Tibial artery (tissue), 4 donors: ENCODE measurements around the gene DDO.

Experiments
- DNase-seq, 2 donors: peaks; one replicate each; pipeline ENCODE4 v3.0.0-alpha.2; 2019
- H3K27ac ChIP-seq, 2 donors: fragments of 200-600 bp; sonication (generic) in 1 of 2; 1 replicate in 1 of 2; 2 replicates in 1 of 2; pipeline ENCODE4 v1.5.1; 2018 to 2019; ENCODE audit warnings: mild to moderate bottlenecking in 1 of 2
- H3K27me3 ChIP-seq, 2 donors: fragments of 200-600 bp; sonication (generic) in 1 of 2; one replicate each; pipeline versions ENCODE4 v1.5.1 to v1.6.0; 2016 to 2019
- H3K36me3 ChIP-seq, 3 donors: fragments of 200-600 bp; sonication (generic) in 2 of 3; one replicate each; pipeline ENCODE4 v1.5.1; 2016 to 2019; ENCODE audit warnings: mild to moderate bottlenecking in 2 of 3
- H3K4me1 ChIP-seq, 4 donors: fragments of 200-600 bp; sonication (generic) in 2 of 4; 1 replicate in 3 of 4; 2 replicates in 1 of 4; pipeline ENCODE4 v1.5.1; 2016 to 2019
- H3K4me3 ChIP-seq, 2 donors: fragments of 200-600 bp; sonication (generic) in 1 of 2; 1 replicate in 1 of 2; 2 replicates in 1 of 2; pipeline ENCODE4 v1.5.1; 2018 to 2019; ENCODE audit warnings: mild to moderate bottlenecking in 2 of 2
- H3K9me3 ChIP-seq, 3 donors: fragments of 200-600 bp; sonication (generic) in 1 of 3; one replicate each; pipeline ENCODE4 v1.5.1; 2016 to 2019
- intact Hi-C: fragments of 100-400 bp; cut with DNase I; formaldehyde crosslinking; loops from one replicate; pipeline ENCODE4 v1.15.0; 2023; ENCODE audit warnings: low total_unique reads
- TF ChIP-seq, protein P1 (sequence below), 2 experiments: fragments of 200-600 bp in 1 of 2; fragments of 450-650 bp in 1 of 2; IDR thresholded peaks; one replicate each; pipeline ENCODE4 v1.5.1; 2017 to 2019; ENCODE audit warnings: antibody characterized with exemption in 2 of 2, mild to moderate bottlenecking in 1 of 2, moderate library complexity in 1 of 2

DDO gene

DNA sequence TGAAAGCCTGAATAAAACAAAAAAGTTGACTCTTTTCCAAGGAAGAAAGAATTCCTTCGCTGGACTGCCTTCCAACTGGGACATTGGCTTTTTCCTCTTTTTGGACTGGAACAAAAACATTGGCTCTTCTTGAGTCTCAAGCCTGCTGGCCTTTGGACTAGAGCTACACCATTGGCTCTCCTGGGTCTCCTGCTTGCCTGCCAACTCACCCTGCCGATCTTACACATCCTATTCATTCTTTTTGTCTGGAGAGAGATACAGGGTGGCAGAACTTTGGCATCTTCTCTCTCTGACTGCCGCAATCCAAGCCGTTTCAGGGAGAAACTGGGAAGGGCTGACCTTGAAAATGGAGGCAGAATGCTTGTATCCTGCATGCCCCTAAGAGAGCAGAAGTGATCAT, 20.2 kb downstream of the DDO start:
- no peak for DNase-seq
- TF ChIP-seq, protein P1, sequence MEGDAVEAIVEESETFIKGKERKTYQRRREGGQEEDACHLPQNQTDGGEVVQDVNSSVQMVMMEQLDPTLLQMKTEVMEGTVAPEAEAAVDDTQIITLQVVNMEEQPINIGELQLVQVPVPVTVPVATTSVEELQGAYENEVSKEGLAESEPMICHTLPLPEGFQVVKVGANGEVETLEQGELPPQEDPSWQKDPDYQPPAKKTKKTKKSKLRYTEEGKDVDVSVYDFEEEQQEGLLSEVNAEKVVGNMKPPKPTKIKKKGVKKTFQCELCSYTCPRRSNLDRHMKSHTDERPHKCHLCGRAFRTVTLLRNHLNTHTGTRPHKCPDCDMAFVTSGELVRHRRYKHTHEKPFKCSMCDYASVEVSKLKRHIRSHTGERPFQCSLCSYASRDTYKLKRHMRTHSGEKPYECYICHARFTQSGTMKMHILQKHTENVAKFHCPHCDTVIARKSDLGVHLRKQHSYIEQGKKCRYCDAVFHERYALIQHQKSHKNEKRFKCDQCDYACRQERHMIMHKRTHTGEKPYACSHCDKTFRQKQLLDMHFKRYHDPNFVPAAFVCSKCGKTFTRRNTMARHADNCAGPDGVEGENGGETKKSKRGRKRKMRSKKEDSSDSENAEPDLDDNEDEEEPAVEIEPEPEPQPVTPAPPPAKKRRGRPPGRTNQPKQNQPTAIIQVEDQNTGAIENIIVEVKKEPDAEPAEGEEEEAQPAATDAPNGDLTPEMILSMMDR (IDR thresholded peaks at IDR 0.05): no peak
- Histone ChIP-seq H3K4me1 (peaks cover 0 to 18% (median 2%) of the 10 kb centered on the region in 4 donors), H3K27me3 (no peaks in the 10 kb centered on the region), H3K27ac (peak overlapping the region in 1 of 2 donors; percentile 24), H3K36me3 (peaks cover 0 to 6% (median 0%) of the 10 kb centered on the region in 3 donors), H3K9me3 (no peaks in the 10 kb centered on the region), H3K4me3 (no peak overlapping the region)
- intact Hi-C loops: loop anchor here (10.0 kb wide), 1 partner anchor 690 kb away; no protein-coding TSS in a partner anchor

DNA sequence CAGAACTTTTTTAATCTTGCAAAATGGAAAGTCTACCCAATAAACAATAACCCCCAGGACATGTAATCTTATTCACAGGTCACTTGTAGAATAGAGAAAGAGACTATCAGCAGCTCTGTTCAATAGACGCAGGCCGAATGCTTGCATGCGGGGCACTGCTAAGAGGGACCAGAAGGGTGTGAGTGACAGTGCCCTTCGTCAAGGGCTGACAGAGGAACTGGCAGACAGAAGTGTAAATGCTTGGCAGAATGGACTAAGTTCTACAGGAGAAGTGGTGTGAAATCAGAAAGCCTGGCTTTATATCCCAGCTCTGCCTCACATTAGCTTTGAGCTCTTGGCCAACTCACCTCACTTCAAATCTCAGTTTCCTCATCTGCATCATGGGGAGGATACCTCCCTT, 21.0 kb downstream of the DDO start:
- TF ChIP-seq, protein P1 (IDR thresholded peaks at IDR 0.05): no peak
- Histone ChIP-seq H3K36me3 (peaks cover 0 to 6% (median 0%) of the 10 kb centered on the region in 3 donors), H3K9me3 (no peaks in the 10 kb centered on the region), H3K27ac (no peak overlapping the region), H3K4me3 (no peak overlapping the region), H3K4me1 (peaks cover 0 to 10% (median 1%) of the 10 kb centered on the region in 4 donors), H3K27me3 (no peaks in the 10 kb centered on the region)
- no peak for DNase-seq
- intact Hi-C loops: loop anchor here (10.0 kb wide), 1 partner anchor 690 kb away; no protein-coding TSS in a partner anchor

DNA sequence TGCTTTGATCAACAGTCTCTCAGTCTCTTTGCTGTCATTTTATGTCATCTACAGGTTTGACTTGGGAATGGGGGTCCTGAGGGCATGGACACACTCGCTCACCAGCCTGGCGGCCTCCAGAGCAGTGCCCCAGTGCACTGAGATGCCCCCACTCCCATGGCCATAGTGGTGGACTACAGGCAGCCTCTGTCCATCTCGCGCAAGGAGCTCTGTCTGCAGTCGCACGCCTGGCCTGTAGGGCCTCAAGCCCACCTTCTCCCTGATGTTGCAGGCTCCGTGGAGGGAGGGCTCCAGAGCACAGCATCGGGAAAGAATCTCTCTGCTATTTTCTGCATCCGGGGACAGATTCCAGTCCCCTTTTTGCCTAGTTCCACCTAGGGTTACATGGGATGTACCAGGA, 22.6 kb downstream of the DDO start:
- TF ChIP-seq, protein P1 (IDR thresholded peaks at IDR 0.05): no peak
- H3K36me3 ChIP-seq: peaks cover 0 to 6% (median 0%) of the 10 kb centered on the region in 3 donors
- H3K4me1 ChIP-seq: peaks cover 0 to 7% (median 0%) of the 10 kb centered on the region in 4 donors
- no peak for DNase-seq
- no peaks in the 10 kb centered on the region for H3K27me3 ChIP-seq
- no peaks in the 10 kb centered on the region for H3K9me3 ChIP-seq
- intact Hi-C loops: loop anchor here (10.0 kb wide), 1 partner anchor 688 kb away; no protein-coding TSS in a partner anchor
- H3K27ac ChIP-seq: no peak overlapping the region
- H3K4me3 ChIP-seq: no peak overlapping the region

DNA sequence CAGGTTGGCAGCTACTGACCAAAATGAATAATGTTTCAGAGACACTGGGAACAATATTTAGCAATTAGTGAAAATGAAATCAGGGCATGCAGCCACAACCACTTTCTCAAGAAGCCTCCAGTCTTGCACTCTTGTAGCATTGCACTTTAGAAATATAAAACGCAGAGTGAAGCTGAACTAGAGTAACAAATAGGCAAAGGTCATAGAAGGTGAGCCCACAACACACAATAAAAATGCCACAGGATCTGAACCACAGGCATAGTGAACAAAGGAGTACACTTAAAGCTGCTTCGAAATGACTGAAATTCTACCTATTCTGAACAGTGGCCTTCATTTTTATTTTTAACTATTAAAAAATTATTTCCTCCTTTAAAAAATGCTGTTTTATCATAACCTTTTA, 25.0 kb downstream of the DDO start:
- Histone ChIP-seq H3K36me3 (peaks cover 0 to 6% (median 0%) of the 10 kb centered on the region in 3 donors), H3K27ac (no peak overlapping the region), H3K27me3 (no peaks in the 10 kb centered on the region), H3K9me3 (no peaks in the 10 kb centered on the region), H3K4me3 (no peak overlapping the region), H3K4me1 (peaks cover 0 to 5% (median 0%) of the 10 kb centered on the region in 4 donors)
- TF ChIP-seq, protein P1 (IDR thresholded peaks at IDR 0.05): no peak
- intact Hi-C loops: loop anchor here (2.0 to 10.0 kb wide), 2 partner anchors 212 to 686 kb away; partner anchors contain the start of gene WASF1
- DNase-seq: no peak

DNA sequence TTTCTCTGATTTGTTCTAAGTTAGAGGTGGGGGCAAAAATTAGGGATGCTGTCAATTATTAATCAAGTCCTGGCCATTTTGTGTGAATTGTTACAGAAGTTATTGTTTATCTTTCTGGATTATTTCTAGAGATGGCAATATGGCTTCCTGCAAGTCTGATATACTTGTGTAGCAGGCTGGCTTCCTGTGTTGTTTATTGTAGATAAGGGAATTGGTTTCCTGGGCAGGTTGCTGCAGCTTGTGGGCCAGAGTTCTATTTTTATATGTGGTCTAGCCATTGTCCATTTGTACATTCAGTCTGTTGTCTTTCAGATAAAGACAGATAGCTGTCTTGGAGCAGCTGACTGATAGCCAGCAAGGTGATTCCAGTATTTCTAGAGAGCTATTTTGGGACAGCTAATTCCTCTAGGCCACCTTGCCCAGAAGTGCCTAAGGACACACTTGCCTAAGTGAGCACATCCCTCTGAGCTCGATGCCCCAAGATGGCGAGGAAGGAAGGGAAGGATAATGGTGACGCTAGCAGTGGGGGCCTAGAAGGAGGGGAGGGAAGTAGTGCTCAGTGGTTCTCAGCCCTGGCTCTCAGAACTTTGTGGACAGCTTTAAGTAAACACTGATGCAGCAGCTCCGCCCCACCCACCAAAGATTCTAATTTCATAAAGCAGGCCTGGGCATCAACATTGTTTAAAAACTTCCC, 25.5 kb downstream of the DDO start:
- intact Hi-C loops: loop anchor here (2.0 to 10.0 kb wide), 2 partner anchors 211 to 685 kb away; partner anchors contain the start of gene WASF1
- TF ChIP-seq, protein P1 (IDR thresholded peaks at IDR 0.05): no peak
- Histone ChIP-seq H3K36me3 (peaks cover 0 to 6% (median 0%) of the 10 kb centered on the region in 3 donors), H3K4me1 (no peaks in the 10 kb centered on the region), H3K27me3 (no peaks in the 10 kb centered on the region), H3K27ac (no peak overlapping the region), H3K4me3 (no peak overlapping the region), H3K9me3 (no peaks in the 10 kb centered on the region)
- no peak for DNase-seq
